PC-9 (cell line): Measurements from ENCODE around the gene TASOR2.

Experiments used
- CTCF ChIP-seq: fragments of 200-600 bp; sonication (generic); conservative IDR thresholded peaks from 2 replicates; pipeline ENCODE4 v1.6.1; 2017; ENCODE audit warnings: mixed run types, antibody characterized with exemption, mild to moderate bottlenecking, moderate library complexity
- EZH2 ChIP-seq: fragments of 200-600 bp; sonication (generic); IDR thresholded peaks from 2 replicates; pipeline ENCODE4 v1.8.0; 2017; ENCODE audit warnings: antibody characterized with exemption, low read depth

- no peak for TF ChIP-seq CTCF
- no peak for TF ChIP-seq EZH2
Measured at GRCh38 chr10:5732141-5732540, 47.5 kb downstream of the TASOR2 start.
